Thyroid gland (tissue), 4 donors: ENCODE results near the gene NLGN1. TPM values are rescaled to one million over a fixed set of nuclear protein-coding genes. Genes with fewer than 3 reads are reported as not detected.

Experiments used
- DNase-seq, 2 donors: peaks; one replicate each; pipeline ENCODE4 v3.0.0-alpha.2; 2019
- H3K27ac ChIP-seq, 3 donors: fragments of 200-600 bp; sonication (generic); 1 replicate in 2 of 3; 2 replicates in 1 of 3; pipeline ENCODE4 v1.5.1; 2016 to 2019; ENCODE audit warnings: mild to moderate bottlenecking in 1 of 3, moderate library complexity in 1 of 3
- H3K27me3 ChIP-seq: fragments of 200-600 bp; sonication (generic); one replicate; pipeline ENCODE4 v1.5.1; 2019
- H3K36me3 ChIP-seq, 2 donors: fragments of 200-600 bp; sonication (generic); one replicate each; pipeline ENCODE4 v1.5.1; 2016 to 2019
- H3K4me1 ChIP-seq, 2 donors: fragments of 200-600 bp; sonication (generic); one replicate each; pipeline ENCODE4 v1.5.1; 2017 to 2019
- H3K4me3 ChIP-seq, 3 donors: fragments of 200-600 bp; sonication (generic); replicated peaks in 1 of 3; 1 replicate in 2 of 3; 2 replicates in 1 of 3; pipeline ENCODE4 v1.5.1; 2016; ENCODE audit warnings: mild to moderate bottlenecking in 1 of 3
- H3K9me3 ChIP-seq: fragments of 200-600 bp; sonication (generic); one replicate; pipeline ENCODE4 v1.5.1; 2017
- POLR2A ChIP-seq, 2 donors: fragments of 450-650 bp; IDR thresholded peaks; one replicate each; pipeline ENCODE4 v1.6.1; 2017; ENCODE audit warnings: antibody characterized with exemption in 2 of 2, mild to moderate bottlenecking in 2 of 2, moderate library complexity in 1 of 2
- WGBS, 2 donors: methylation state at CpG; one replicate each; pipeline ENCODE4 v1.1.5; 2017; 5-methylcytosine and 5-hydroxymethylcytosine counted together
- intact Hi-C: fragments of 100-400 bp; cut with DNase I; formaldehyde crosslinking; loops from one replicate; pipeline ENCODE4 v1.15.1; 2023
- total RNA-seq, 4 donors: library from RNA; depleted of rRNA; stranded (reverse); fragments of >200 nt; gene quantifications; one replicate each; pipeline ENCODE4 v1.2.3, GENCODE V29; 2016
- TF ChIP-seq, protein P1 (sequence below), 6 experiments: fragments of 200-600 bp in 3 of 6; fragments of 450-650 bp in 3 of 6; sonication (generic) in 3 of 6; IDR thresholded peaks; one replicate each; pipeline ENCODE4 v1.5.1; 2016 to 2019; ENCODE audit warnings: antibody characterized with exemption in 6 of 6, mild to moderate bottlenecking in 2 of 6, inconsistent platforms in 1 of 6, moderate library complexity in 1 of 6

Gene NLGN1
- total RNA-seq, 4 donors from 2014 or later: 2.4 to 13.9 (median 2.9) TPM

- no peak for TF ChIP-seq POLR2A (IDR thresholded peaks at IDR 0.05)
- TF ChIP-seq, protein P1, sequence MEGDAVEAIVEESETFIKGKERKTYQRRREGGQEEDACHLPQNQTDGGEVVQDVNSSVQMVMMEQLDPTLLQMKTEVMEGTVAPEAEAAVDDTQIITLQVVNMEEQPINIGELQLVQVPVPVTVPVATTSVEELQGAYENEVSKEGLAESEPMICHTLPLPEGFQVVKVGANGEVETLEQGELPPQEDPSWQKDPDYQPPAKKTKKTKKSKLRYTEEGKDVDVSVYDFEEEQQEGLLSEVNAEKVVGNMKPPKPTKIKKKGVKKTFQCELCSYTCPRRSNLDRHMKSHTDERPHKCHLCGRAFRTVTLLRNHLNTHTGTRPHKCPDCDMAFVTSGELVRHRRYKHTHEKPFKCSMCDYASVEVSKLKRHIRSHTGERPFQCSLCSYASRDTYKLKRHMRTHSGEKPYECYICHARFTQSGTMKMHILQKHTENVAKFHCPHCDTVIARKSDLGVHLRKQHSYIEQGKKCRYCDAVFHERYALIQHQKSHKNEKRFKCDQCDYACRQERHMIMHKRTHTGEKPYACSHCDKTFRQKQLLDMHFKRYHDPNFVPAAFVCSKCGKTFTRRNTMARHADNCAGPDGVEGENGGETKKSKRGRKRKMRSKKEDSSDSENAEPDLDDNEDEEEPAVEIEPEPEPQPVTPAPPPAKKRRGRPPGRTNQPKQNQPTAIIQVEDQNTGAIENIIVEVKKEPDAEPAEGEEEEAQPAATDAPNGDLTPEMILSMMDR (IDR thresholded peaks at IDR 0.05): no peak
- Histone ChIP-seq H3K4me3 (no peak overlapping the region), H3K36me3 (no peaks in the 10 kb centered on the region), H3K27ac (no peak overlapping the region), H3K9me3 (no peaks in the 10 kb centered on the region), H3K4me1 (no peaks in the 10 kb centered on the region), H3K27me3 (no peaks in the 10 kb centered on the region)
- intact Hi-C loops: no loop called here
- WGBS, 2 donors: 73 to 90% methylated on average over 10 of the region's 10 CpGs
- DNase-seq: no peak
Observed at GRCh38 chr3:174242311-174243041, 844.9 kb downstream of the NLGN1 start.

DNA sequence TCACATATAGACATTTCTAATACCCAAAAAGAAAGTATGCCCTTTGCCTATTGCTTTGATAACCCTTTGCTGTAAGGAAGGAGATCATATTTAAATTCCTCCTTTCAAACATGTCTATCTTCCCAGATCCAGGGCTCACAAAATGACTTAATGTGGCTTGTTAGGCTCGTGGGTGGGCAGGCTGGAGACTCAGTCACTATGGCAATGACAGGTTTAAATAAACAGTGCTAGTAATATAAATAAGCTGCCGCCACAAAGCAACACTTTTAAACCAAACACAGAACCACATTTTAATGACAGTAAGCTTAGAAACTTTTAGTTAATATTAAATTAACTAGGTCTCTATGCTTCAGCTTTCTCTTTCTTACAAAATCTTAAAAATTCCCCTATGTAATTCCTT lies 845.6 kb downstream of the NLGN1 start:
- 37 to 38% methylated on average over 2 of the region's 2 CpGs for WGBS, 2 donors
- H3K9me3 ChIP-seq: no peaks in the 10 kb centered on the region
- no peaks in the 10 kb centered on the region for H3K36me3 ChIP-seq
- intact Hi-C loops: no loop called here
- no peak for DNase-seq
- no peaks in the 10 kb centered on the region for H3K27me3 ChIP-seq
- H3K4me3 ChIP-seq: no peak overlapping the region
- H3K4me1 ChIP-seq: no peaks in the 10 kb centered on the region
- H3K27ac ChIP-seq: no peak overlapping the region
- TF ChIP-seq POLR2A (IDR thresholded peaks at IDR 0.05): no peak

DNA sequence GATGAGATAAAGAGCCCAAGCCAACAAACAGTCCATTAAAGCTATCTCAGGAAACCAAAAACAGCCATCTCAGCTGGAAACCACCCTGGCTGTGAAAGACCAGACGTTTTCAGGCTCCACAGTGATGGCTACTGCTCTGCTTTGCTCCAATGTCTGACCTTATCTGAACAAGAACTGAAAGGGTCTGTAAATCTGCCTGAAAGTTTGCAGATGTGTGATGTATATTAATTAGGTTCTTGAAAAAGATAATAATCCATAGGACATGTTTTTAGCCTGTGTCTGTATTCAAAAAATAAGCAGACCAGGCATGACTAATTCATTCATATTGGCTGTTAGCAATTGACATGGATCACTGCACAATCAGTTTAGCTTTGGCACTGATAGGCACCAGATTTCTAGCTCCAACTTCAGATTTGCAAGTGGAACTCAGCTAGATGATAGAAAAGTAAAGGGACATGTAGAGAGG lies 850.2 kb downstream of the NLGN1 start:
- H3K27me3 ChIP-seq: no peaks in the 10 kb centered on the region
- no peak for TF ChIP-seq POLR2A (IDR thresholded peaks at IDR 0.05)
- TF ChIP-seq, protein P1 (IDR thresholded peaks at IDR 0.05): no peak
- H3K4me1 ChIP-seq: no peaks in the 10 kb centered on the region

DNA sequence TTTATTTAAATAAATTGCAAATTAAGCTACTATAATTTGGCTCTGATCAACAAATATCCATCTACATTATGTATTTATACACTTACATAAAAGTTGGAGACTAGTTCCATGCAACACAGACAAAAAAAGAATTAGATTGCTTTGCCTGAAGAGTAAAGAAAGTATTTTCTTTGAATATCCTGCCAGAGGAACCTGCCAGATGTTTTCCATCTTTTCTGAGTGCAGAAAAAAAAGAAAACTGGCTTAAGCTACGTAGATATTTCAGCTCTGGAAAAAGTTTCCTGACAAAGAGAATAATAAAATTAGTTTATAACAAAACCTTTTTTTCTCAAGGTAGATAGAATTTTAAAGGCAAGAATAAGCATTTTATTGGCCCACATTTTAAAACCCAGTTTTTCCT lies 854.1 kb downstream of the NLGN1 start:
- 63 to 68% methylated on average over 1 of the region's 1 CpG for WGBS, 2 donors
- no peaks in the 10 kb centered on the region for H3K4me1 ChIP-seq
- H3K4me3 ChIP-seq: no peak overlapping the region
- no peaks in the 10 kb centered on the region for H3K27me3 ChIP-seq
- no peaks in the 10 kb centered on the region for H3K9me3 ChIP-seq
- intact Hi-C loops: no loop called here
- no peak overlapping the region for H3K27ac ChIP-seq
- no peaks in the 10 kb centered on the region for H3K36me3 ChIP-seq
- DNase-seq: no peak
- TF ChIP-seq POLR2A (IDR thresholded peaks at IDR 0.05): no peak

More for the DNA sequence above, 850.2 kb downstream of the NLGN1 start:
- Histone ChIP-seq H3K27ac (no peak overlapping the region), H3K4me3 (no peak overlapping the region), H3K9me3 (no peaks in the 10 kb centered on the region), H3K36me3 (no peaks in the 10 kb centered on the region)
- WGBS, 2 donors: 6 to 25% methylated on average over 1 of the region's 1 CpG
- no peak for DNase-seq
- intact Hi-C loops: no loop called here

GRCh38 chr3:174253196-174253823 lies 855.8 kb downstream of the NLGN1 start:
- Histone ChIP-seq H3K4me3 (no peak overlapping the region), H3K27ac (no peak overlapping the region), H3K4me1 (no peaks in the 10 kb centered on the region), H3K27me3 (no peaks in the 10 kb centered on the region), H3K36me3 (no peaks in the 10 kb centered on the region), H3K9me3 (no peaks in the 10 kb centered on the region)
- WGBS, 2 donors: 72 to 80% methylated on average over 3 of the region's 3 CpGs
- no peak for DNase-seq
- intact Hi-C loops: no loop called here
- no peak for TF ChIP-seq POLR2A (IDR thresholded peaks at IDR 0.05)
- TF ChIP-seq, protein P1 (IDR thresholded peaks at IDR 0.05): no peak

DNA sequence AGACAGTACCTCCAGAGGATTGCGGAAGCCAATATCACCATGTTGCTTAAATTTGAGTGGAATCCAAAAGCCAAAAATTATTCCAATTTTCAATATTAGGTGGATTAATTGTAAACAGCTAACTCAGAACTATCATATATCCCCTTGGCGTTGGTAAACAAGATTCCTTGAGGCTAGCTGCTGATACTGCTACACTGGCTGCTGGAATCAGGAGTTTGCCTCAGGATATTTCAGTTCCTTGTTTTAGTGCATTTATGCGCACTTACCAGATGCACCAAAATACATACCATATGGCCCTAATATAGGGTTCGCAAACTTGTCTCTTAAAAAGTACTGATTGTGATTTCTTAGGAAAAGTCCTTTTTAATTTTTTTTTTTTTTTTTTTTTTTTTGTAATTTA lies 856.4 kb downstream of the NLGN1 start:
- no peaks in the 10 kb centered on the region for H3K9me3 ChIP-seq
- DNase-seq: no peak
- H3K4me1 ChIP-seq: no peaks in the 10 kb centered on the region
- TF ChIP-seq POLR2A (IDR thresholded peaks at IDR 0.05): no peak
- TF ChIP-seq, protein P1 (IDR thresholded peaks at IDR 0.05): no peak
- H3K4me3 ChIP-seq: no peak overlapping the region
- intact Hi-C loops: no loop called here
- no peaks in the 10 kb centered on the region for H3K36me3 ChIP-seq
- WGBS, 2 donors: 94% methylated on average over 4 of the region's 4 CpGs
- no peak overlapping the region for H3K27ac ChIP-seq
- no peaks in the 10 kb centered on the region for H3K27me3 ChIP-seq
